HepG2 (cell line): ENCODE results near the gene TTC4. TPM values are rescaled to one million over a fixed set of nuclear protein-coding genes. Genes with fewer than 3 reads are reported as not detected.

Source experiments
- ATAC-seq: fragments of 200-7000 bp; cut with Tn5 transposase; 3 replicates; pipeline ENCODE4 v1.9.1; 2020; ENCODE audit warnings: mild to moderate bottlenecking, moderate library complexity
- BruUV-seq: library from RNA; stranded (reverse); fragments of 400-500 nt; replicated peaks from 2 replicates; lab custom pipeline; 2021; lab: Mats Ljungman, UMichigan
- CTCF ChIA-PET: fragments of 300-600 bp; formaldehyde crosslinking; extraction: SDS; loops from one replicate; lab custom pipeline; 2021; ENCODE audit warnings: low total read pairs, inconsistent platforms, low intra/inter-chr PET ratio; lab: Yijun Ruan, JAX
- POLR2A ChIA-PET: fragments of 350-600 bp; sonication (Branson Sonifier 250); formaldehyde crosslinking; loops from one replicate; lab custom pipeline; 2020; ENCODE audit warnings: antibody characterized with exemption, inconsistent platforms; lab: Yijun Ruan, JAX
- DNase-seq: peaks from one replicate; pipeline ENCODE4 v3.0.0-alpha.2; 2015; ENCODE audit warnings: low spot score
- FAIRE-seq: peaks from 3 replicates; lab custom pipeline; 2011; peaks lifted over from hg19 to GRCh38; lab: Jason Lieb, UNC
- H2AFZ ChIP-seq: one replicate; pipeline ENCODE4 v1.6.1; 2011; ENCODE audit warnings: low read length, inconsistent platforms
- H3K27ac ChIP-seq: fragments of 300-600 bp; 3 replicates; pipeline ENCODE4 v1.8.0; 2011; ENCODE audit warnings: mixed run types, mild to moderate bottlenecking, mixed read lengths, low read length, inconsistent platforms; ENCODE audit not compliant: insufficient read depth; ENCODE audit errors: extremely low read length
- H3K27me3 ChIP-seq, 2 experiments: fragments of 200-600 bp in 1 of 2; 2 replicates in 1 of 2; 3 replicates in 1 of 2; pipeline versions ENCODE4 v1.6.0 to v1.8.0; 2011; ENCODE audit warnings: low read length in 2 of 2, mild to moderate bottlenecking in 2 of 2, moderate library complexity in 2 of 2, inconsistent platforms in 1 of 2; ENCODE audit not compliant: insufficient read depth in 2 of 2, control insufficient read depth in 1 of 2
- H3K36me3 ChIP-seq, 2 experiments: fragments of 200-600 bp in 1 of 2; replicated peaks in 1 of 2; 2 replicates in 1 of 2; 3 replicates in 1 of 2; pipeline versions ENCODE4 v1.5.1 to v1.8.0; 2011; ENCODE audit warnings: low read length in 2 of 2, inconsistent platforms in 1 of 2; ENCODE audit not compliant: insufficient read depth in 2 of 2, control insufficient read depth in 1 of 2
- H3K4me1 ChIP-seq: 2 replicates; pipeline ENCODE4 v1.5.1; 2012; ENCODE audit warnings: low read length, inconsistent platforms; ENCODE audit not compliant: insufficient read depth
- H3K4me2 ChIP-seq: 2 replicates; pipeline ENCODE4 v1.6.0; 2011; ENCODE audit warnings: low read depth, low read length, inconsistent platforms
- H3K4me3 ChIP-seq, 3 experiments: fragments of 200-600 bp in 1 of 3; sonication (generic), shearing (Covaris generic) in 1 of 3; replicated peaks in 1 of 3; 2 replicates each; pipeline ENCODE4 v1.5.1; 2011 to 2016; ENCODE audit warnings: low read length in 3 of 3, inconsistent platforms in 2 of 3, low read depth in 2 of 3, mild to moderate bottlenecking in 2 of 3, control low read depth in 1 of 3, mixed read lengths in 1 of 3; ENCODE audit not compliant: insufficient read depth in 1 of 3
- H3K79me2 ChIP-seq: one replicate; pipeline ENCODE4 v1.6.1; 2011; ENCODE audit warnings: low read length, inconsistent platforms; ENCODE audit not compliant: insufficient read depth
- H3K9ac ChIP-seq: 2 replicates; pipeline ENCODE4 v1.6.0; 2011; ENCODE audit warnings: mild to moderate bottlenecking, low read depth, low read length, inconsistent platforms; ENCODE audit not compliant: insufficient read depth
- H3K9me3 ChIP-seq: 2 replicates; pipeline ENCODE4 v1.5.1; 2012; ENCODE audit warnings: mild to moderate bottlenecking, low read length
- H4K20me1 ChIP-seq: 2 replicates; pipeline ENCODE4 v1.6.0; 2011; ENCODE audit warnings: inconsistent platforms, mild to moderate bottlenecking, low read length, moderate library complexity; ENCODE audit not compliant: insufficient read depth
- MEF2D ChIP-seq: sonication (generic); formaldehyde crosslinking; IDR thresholded peaks from 2 replicates; pipeline ENCODE4 v1.5.1; 2020; ENCODE audit warnings: mild to moderate bottlenecking, missing genetic modification reagents
- SOX6 ChIP-seq, 2 experiments: fragments of 450-650 bp in 1 of 2; sonication (generic) in 1 of 2; formaldehyde crosslinking in 1 of 2; IDR thresholded peaks; 2 replicates each; pipeline versions ENCODE4 v1.4.0 to v1.6.1; 2017 to 2020; ENCODE audit warnings: antibody characterized with exemption in 1 of 2, mild to moderate bottlenecking in 1 of 2, missing genetic modification reagents in 1 of 2
- ZC3H4 ChIP-seq: sonication (generic); formaldehyde crosslinking; IDR thresholded peaks from 2 replicates; pipeline ENCODE4 v1.4.0; 2020; ENCODE audit warnings: missing genetic modification reagents, borderline replicate concordance
- ZNF317 ChIP-seq: sonication (generic); formaldehyde crosslinking; IDR thresholded peaks from 2 replicates; pipeline ENCODE4 v1.5.0; 2020; ENCODE audit warnings: mild to moderate bottlenecking, missing genetic modification reagents
- WGBS: methylation state at CpG from one replicate; pipeline ENCODE4 v1.1.6; 2017; ENCODE audit warnings: low lambda C conversion rate; 5-methylcytosine and 5-hydroxymethylcytosine counted together
- in situ Hi-C: cut with HindIII; loops from 2 replicates; pipeline ENCODE4 v1.10.0; 2017; ENCODE audit warnings: low pct_unique_long_range_greater_than_20kb; ENCODE audit not compliant: extremely low pct_ligation_motif_present
- intact Hi-C: fragments of 100-400 bp; cut with micrococcal nuclease; formaldehyde crosslinking; loops from one replicate; pipeline ENCODE4 v1.10.0; 2022; ENCODE audit not compliant: unreplicated experiment
- polyA plus RNA-seq, 8 experiments: library from polyadenylated mRNA; depleted of rRNA in 3 of 8; stranded (reverse) in 7 of 8; unstranded in 1 of 8; fragments of >200 nt; fragmentation: Illumina TruSeq in 4 of 8; extraction: Trizol in 4 of 8; gene quantifications; 2 replicates each; pipeline versions ENCODE4 v1.2.1 to v1.2.3, GENCODE V29; 2011 to 2016; ENCODE audit warnings: low read depth in 4 of 8, missing spikeins in 1 of 8, mixed read lengths in 1 of 8; ENCODE audit not compliant: insufficient read depth in 1 of 8
- total RNA-seq, 5 experiments: library from RNA; depleted of rRNA; stranded (reverse); fragments of >200 nt; fragmentation: Illumina TruSeq; extraction: Trizol; gene quantifications; 2 replicates each; pipeline ENCODE4 v1.2.3, GENCODE V29; 2016; ENCODE audit warnings: low read depth in 1 of 5
- TF ChIP-seq, protein P1 (sequence below): sonication (generic); formaldehyde crosslinking; IDR thresholded peaks from 2 replicates; pipeline ENCODE4 v1.5.1; 2020; ENCODE audit warnings: missing genetic modification reagents, mild to moderate bottlenecking, borderline replicate concordance
- TF ChIP-seq, protein P2 (sequence below): sonication (generic); formaldehyde crosslinking; IDR thresholded peaks from 2 replicates; pipeline ENCODE4 v1.5.0; 2020; ENCODE audit warnings: mild to moderate bottlenecking, missing genetic modification reagents

Gene TTC4
- total and polyA plus RNA-seq, 2 of the 13 experiments (the other 11 are each of a cell fraction or from before 2014, with no cell fraction given) = 13.1 to 24.7 TPM

DNA sequence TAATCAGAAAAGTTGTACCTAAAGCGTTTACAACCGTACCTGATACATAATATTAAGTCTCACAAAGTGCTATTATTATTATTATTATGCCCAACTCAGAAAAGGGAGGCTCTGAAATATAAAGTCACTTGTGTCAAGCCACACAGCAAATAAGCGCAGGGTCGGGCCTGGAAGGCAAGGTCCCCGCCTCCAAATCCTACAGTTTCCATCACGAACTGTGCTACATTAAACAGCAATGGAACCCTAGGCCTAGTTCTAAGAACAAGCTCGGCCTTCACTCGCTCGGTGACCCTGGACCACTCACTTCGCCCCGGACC, 48.1 kb downstream of the TTC4 start:
- DNase-seq = peak; percentile 10
- Histone ChIP-seq H3K9ac (peak overlapping the region; percentile 92), H3K4me2 (peak overlapping the region; percentile 78), H3K27ac (peak overlapping the region; percentile 84), H4K20me1 (no peaks in the 10 kb centered on the region)
- intact Hi-C loops = loop anchor here (2.0 kb wide), 1 partner anchor 31 kb away; no protein-coding TSS in a partner anchor
- CTCF ChIA-PET = no interaction called here
- TF ChIP-seq MEF2D (CRISPR knock-in tag) (0 out of 2 replicates have a peak, but pooled peaks have one; percentile 5), SOX6 (IDR thresholded peaks at IDR 0.05) (no peak), SOX6 (CRISPR knock-in tag; IDR thresholded peaks at IDR 0.05) (0 out of 2 replicates have a peak, but pooled peaks have one; percentile 12), ZC3H4 (0 out of 2 replicates have a peak, but pooled peaks have one; percentile 54), ZNF317 (CRISPR knock-in tag) (peak; percentile 28)
- TF ChIP-seq, protein P1, sequence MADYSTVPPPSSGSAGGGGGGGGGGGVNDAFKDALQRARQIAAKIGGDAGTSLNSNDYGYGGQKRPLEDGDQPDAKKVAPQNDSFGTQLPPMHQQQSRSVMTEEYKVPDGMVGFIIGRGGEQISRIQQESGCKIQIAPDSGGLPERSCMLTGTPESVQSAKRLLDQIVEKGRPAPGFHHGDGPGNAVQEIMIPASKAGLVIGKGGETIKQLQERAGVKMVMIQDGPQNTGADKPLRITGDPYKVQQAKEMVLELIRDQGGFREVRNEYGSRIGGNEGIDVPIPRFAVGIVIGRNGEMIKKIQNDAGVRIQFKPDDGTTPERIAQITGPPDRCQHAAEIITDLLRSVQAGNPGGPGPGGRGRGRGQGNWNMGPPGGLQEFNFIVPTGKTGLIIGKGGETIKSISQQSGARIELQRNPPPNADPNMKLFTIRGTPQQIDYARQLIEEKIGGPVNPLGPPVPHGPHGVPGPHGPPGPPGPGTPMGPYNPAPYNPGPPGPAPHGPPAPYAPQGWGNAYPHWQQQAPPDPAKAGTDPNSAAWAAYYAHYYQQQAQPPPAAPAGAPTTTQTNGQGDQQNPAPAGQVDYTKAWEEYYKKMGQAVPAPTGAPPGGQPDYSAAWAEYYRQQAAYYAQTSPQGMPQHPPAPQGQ = no peak
- TF ChIP-seq, protein P2, sequence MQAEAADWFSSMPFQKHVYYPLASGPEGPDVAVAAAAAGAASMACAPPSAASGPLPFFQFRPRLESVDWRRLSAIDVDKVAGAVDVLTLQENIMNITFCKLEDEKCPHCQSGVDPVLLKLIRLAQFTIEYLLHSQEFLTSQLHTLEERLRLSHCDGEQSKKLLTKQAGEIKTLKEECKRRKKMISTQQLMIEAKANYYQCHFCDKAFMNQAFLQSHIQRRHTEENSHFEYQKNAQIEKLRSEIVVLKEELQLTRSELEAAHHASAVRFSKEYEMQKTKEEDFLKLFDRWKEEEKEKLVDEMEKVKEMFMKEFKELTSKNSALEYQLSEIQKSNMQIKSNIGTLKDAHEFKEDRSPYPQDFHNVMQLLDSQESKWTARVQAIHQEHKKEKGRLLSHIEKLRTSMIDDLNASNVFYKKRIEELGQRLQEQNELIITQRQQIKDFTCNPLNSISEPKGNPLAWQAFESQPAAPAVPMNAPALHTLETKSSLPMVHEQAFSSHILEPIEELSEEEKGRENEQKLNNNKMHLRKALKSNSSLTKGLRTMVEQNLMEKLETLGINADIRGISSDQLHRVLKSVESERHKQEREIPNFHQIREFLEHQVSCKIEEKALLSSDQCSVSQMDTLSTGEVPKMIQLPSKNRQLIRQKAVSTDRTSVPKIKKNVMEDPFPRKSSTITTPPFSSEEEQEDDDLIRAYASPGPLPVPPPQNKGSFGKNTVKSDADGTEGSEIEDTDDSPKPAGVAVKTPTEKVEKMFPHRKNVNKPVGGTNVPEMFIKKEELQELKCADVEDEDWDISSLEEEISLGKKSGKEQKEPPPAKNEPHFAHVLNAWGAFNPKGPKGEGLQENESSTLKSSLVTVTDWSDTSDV (CRISPR knock-in tag) = peak; percentile 61; the same call in 1 of the 2 replicates
- TF ChIP-seq, all 625 proteins: peak for 5
- H3K4me1 ChIP-seq = peaks cover 24% of the 10 kb centered on the region
- BruUV-seq = TSS peak; percentile 93
- H3K36me3 ChIP-seq = no peaks in the 10 kb centered on the region; a peak in 1 of 5 replicates
- no peak overlapping the region for H2AFZ ChIP-seq
- no peaks in the 10 kb centered on the region for H3K9me3 ChIP-seq
- ATAC-seq (peak; percentile 25), FAIRE-seq (no peak)
- in situ Hi-C loops = no loop called here
- POLR2A ChIA-PET = interaction anchor here (1.0 kb wide), 1 partner anchor 48 kb away, joined by 3 read pairs; the partner anchor contains the start of gene TTC4
- H3K4me3 ChIP-seq = peak overlapping the region; percentile 77 to 94 (median 88)
- no peaks in the 10 kb centered on the region for H3K27me3 ChIP-seq
- H3K79me2 ChIP-seq = peaks cover 14% of the 10 kb centered on the region
- WGBS = 0% methylated on average over 3 of the region's 11 CpGs
